HG02763 (cell line): ENCODE results near the gene MORC3.
"Not testable (repeated sequence)": the region's sequence is repeated elsewhere in the genome, so short reads cannot be mapped to it uniquely, and the experiment has no call there.

ENCODE experiments used
- ATAC-seq: cut with Tn5 transposase; IDR thresholded peaks from one replicate; pipeline ENCODE4 v1.9.1; 2021; ENCODE audit warnings: mild to moderate bottlenecking, moderate library complexity; ENCODE audit not compliant: unreplicated experiment

The MORC3 gene

DNA sequence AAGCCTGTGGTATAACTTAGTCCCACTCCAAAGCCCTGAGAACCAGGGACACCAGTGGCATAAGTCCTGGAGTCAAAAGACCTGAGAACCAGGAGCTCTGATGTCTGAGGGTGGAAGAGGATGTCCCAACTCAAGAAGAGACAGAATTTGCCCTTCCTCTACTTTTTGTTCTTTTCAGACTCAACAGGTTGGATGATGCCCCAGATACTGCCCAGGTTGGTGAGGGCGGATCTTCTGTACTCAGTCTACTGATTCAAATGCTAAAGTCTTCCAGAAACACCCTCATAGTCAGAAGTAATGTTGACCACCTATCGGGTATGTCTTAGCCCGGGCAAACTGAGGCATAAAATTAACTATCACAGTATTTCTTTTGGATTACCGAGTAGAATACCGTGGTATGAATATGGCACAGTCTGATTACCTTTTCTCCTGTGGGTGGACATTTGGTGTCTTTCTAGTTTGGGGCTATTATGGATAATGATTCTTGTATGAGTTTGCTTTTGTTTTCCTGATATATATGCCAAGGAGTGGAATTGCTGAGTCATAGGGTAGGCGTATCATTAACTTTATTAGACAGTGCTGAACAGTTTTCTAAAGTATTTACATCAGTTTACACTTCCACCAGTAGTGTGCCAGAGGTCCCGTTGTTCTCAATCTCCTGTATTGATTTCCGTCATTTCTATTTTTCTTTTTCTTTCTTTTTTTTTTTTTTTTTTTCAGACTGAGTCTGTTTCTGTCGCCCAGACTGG lies 62.0 kb downstream of the MORC3 start:
- no peak for ATAC-seq

DNA sequence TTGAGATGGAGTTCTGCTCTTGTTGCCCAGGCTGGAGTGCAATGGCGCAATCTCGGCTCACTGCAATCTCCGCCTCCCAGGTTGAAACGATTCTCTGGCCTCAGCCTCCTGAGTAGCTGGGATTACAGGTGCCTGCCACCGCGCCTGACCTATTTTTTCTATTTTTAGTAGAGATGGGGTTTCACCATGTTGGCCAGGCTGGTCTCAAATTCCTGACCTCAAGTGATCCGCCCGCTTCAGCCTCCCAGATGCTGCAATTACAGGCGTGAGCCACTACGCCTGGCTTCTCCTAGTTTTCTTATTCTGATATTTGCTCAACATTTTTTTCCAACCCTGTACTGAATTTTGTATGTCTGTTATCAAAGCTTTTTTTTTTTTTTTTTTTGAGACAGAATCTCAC lies 62.7 kb downstream of the MORC3 start:
- not testable (repeated sequence) for ATAC-seq

DNA sequence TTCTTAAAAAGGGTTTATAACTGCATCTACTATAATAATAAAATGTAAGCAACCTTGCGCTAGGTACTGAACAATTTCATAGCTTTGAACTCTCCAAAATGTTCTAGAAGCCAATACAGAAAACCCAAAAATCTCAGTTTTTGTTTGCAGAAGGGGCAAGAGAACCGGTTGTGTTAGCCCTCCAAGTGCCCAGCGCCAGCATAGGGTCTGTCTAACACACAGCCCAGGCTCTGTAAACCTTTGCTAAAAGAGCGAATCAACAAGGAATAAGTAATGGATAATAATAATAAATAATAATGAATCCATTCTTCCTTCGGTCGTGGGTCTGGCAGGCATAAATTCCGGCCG lies 64.9 kb downstream of the MORC3 start:
- ATAC-seq = no peak

DNA sequence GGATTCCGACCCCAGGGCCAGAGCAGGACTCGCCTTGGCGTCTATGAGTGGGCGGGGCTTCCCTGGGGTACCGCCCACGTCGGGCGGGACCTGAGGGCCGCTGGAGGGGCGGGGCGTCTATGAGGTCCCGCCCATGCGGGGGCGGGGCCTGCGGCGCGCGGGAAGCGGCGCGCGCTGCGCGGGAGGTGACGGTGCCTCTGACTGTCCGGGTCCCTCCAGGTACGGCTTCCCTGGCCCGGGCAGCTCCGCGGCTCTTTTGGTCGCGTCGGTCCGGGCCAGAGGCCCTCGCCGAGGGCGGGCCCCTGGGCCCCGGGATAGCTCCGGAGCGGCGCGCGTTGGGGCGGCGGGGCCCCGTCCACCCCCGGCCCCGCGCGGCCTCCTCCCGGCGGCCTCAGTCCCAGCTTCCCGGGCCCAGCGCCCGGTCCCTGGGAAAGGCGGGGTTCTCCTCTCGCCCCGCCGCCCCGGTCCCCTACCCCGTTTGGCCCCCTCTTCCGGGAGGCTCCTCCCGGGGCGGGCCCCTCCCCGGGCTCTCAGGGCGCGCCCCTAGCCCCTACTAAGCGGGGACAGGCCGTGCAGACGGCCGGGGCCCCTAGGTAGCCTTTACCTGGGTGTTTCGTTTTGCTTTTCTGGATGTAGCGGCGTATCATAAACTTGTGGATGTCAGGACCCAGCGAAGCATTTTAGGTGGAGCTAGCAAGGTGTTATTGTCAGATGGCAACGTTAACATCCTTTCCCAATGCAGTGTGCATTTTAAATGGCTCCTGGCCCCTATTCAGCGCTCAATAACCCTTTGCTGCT lies 65.4 kb downstream of the MORC3 start, which contains the start of gene CHAF1B:
Gene CHAF1B (plus strand): TSS at position 160 of the 798 bp plus-strand sequence. CDS start 745 bp downstream, outside the sequence.
- peak; percentile 87 for ATAC-seq

DNA sequence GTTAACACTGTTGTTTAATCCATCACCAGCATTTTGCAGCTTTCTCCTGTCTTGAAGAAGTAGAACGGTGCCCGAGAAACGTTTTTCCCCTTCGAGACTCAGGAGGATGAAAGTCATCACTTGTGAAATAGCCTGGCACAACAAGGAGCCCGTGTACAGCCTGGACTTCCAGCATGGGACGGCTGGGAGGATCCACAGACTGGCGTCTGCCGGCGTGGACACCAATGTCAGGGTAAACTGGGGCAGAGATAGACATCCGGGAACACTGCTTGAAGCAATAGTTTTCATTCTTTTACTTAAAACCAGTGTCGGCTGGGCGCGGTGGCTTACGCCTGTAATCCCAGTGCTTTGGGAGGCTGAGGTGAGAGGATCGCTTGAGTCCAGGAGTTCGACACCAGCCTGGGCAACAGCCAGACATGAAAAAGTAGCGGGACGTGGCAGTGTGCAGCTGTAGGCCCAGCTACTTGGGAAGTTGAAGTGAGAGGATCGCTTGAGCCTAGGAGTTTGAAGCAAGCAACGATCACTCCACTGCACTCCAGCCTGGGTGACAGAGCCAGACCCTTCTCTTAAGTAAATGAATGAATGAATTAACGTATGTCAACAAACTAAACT lies 66.1 kb downstream of the MORC3 start:
- ATAC-seq = no peak

DNA sequence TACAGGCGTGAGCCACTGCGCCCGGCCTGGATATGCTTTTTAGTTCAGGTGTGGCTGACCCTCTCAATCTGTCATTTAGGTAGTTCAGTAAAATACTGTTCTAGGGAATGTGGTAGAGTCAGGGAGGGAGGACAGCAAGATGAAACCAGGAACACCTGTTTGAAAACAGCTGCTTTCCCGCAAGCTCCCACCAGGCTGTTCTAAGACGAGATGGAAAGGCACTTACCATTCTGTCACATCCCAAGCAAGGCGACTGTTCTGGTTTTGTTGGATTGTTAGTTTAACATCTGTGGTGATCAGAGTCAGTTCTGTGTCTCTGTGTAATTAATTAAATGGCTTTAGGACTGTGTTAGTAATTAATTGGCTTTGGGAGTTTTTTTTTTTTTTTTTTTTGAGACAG lies 68.1 kb downstream of the MORC3 start:
- no peak for ATAC-seq

DNA sequence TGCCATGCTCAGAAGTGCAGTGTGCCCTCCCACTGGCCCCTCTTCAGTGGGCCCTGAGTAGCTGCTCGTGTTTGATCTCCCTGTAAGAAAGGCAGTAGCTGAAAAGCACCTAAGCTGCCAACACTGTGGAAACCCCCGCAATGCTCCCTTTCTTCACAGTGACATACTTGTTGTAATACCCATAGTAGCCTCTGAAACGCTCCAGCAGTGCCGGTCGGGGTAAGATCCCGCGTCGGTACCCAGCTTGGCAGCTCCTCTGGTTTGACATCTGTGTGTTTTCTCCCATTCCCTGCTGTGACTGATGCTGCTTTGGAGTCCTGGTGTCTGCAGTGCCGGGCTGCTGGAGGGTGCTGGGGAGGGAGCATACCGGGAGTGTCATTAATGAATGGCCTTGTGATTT lies 68.8 kb downstream of the MORC3 start:
- no peak for ATAC-seq

DNA sequence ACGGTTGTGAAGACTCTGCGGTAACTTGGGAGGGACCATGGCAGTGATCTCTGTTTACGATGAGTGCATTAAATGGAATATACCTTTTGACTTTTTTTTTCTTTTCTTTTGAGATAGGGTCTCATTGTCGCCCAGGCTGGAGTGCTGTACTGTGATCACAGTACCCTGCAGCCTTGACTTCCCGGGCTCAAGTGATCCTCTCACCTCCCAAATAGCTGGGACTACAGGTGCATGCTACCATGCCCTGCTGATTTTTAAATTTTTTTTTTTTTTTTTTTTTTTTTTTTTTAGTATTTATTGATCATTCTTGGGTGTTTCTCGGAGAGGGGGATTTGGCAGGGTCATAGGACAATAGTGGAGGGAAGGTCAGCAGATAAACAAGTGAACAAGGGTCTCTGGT lies 71.7 kb downstream of the MORC3 start:
- not testable (repeated sequence) for ATAC-seq

DNA sequence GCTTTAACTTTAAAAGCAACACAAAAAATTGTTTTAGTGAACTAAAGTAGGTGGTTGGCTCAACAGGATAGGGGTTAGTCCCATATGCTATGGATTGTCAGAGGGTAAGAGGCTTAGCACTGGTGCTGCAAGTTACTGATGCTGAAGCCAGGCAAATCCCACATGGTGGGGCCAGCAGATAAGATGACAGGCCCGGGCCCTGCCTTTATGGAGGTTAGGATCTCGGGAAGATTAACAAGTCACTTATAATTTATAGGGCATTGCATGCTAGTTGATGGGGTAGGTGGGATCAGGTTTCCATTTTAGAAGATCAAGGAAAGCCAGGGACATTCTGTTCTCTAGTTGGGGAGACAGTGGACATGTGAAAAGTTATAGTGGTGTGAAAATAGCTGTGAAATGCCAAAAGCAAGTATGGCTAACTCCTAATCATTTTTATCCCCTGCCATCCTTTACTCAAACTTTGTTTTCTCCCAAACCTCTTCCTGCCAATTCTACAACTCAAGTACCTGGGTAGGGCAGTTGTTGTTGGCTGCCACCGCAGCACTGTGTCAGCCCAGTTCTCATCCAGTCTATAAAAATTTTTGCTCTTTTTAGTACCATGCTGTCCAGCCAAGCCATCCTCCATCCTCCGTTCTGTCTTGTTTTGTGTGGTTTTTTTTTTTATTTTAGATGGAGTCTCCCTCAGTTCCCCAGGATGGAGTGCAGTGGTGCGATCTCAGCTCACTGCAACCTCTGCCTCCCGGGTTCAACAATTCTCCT lies 75.5 kb downstream of the MORC3 start:
- no peak for ATAC-seq

DNA sequence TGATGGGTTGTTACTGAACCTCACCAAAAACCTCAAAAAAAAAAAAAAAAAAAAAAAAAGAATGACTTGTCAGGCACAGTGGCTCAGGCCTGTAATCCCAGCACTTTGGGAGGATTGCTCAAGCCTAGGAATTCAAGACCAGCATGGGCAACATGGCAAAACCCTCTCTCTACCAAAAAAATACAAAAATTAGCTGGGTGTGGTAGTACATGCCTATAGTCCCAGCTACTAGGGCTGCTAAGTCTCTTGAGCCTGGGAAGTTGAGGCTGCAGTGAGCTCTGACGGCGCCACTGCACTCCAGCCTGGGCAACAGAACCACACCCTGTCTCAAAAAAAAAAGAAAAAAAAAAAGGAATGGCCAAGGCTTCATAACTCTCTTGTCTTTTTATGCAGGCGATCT lies 76.3 kb downstream of the MORC3 start:
- no peak for ATAC-seq

DNA sequence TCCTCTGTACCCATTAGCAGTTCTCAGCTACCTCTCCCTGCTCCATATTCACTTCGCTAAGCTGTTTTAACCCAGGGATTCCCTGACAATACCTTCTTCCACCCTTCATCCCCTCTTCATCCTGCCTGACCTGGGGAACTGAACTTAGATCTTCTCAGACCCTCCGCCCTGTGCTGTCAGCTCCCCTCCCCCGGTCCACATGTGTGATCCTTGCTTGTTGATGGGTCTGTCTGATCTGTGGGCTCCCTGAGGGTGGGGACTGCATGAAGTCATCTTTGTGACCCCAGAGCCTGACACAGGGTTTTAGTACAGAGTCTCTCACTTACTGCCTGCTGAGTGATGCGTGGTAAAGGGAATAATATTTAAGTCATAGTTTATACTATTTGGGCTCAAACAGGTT lies 77.0 kb downstream of the MORC3 start:
- no peak for ATAC-seq

DNA sequence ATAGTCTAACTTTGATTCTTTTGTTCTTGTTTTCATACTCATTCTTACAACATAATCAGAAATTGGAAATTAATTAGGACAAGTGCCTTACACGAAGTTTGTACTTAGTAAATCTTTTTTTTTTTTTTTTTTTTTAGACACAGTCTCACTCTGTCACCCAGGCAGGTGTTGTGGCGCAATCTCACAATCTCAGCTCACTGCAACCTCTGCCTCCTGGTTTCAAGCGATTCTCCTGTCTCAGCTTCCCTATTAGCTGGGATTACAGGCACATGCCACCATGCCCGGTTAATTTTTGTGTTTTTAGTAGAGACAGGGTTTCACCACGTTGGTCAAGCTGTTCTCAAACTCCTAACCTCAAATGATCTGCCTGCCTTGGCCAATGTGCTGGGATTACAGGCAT lies 77.6 kb downstream of the MORC3 start:
- ATAC-seq = no peak

DNA sequence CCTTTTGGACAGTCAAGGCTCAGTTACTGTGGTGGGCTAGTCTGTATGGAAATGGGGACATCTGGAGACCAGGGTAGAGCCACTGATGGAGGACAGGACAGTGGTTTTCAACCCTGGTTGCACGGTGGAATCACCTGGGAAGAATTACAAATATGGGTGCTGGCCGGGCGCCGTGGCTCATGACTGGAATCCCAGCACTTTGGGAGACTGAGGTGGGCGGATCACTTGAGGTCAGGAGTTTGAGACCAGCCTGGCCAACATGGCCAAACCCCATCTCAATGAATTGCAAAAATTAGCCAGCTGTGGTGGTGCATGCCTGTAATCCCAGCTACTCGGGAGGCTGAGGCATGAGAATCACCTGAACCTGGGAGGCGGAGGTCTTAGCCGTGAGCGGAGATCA lies 79.7 kb downstream of the MORC3 start:
- ATAC-seq = not testable (repeated sequence)

DNA sequence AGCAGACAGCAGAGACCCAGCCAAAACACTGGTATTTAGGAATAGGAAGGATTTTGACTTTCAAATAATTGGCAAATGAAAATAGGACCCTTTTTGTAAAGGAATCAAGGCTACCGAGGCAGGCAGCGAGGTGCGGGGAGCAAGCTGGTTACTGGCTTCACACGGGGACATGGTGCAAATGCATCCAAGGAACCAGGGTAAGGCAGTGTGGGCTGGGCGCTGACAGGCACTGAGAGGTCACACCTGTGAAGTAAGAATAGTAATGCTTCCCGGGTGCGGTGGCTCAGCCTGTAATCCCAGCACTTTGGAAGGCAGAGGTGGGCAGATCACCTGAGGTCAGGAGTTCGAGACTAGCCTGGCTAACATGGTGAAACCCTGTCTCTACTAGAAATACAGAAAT lies 80.7 kb downstream of the MORC3 start:
- no peak for ATAC-seq

DNA sequence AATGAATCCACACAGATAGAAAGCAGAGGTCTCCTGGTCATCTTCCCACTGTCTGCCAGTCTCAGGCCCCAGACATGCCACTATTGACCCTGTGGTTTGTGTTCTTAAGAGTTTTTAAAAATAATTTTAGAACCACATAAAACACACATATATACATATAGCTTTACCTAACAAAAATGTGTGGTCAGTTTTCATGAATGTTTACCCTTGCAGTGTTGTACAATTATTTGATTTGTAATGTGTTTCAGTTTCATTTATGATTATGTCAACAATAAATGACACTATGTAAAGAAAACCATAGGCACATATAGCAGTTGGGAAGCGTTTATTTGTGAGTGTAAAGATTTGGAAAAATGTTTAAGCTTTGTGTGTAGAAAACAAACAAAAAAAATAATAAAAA lies 82.3 kb downstream of the MORC3 start:
- no peak for ATAC-seq

DNA sequence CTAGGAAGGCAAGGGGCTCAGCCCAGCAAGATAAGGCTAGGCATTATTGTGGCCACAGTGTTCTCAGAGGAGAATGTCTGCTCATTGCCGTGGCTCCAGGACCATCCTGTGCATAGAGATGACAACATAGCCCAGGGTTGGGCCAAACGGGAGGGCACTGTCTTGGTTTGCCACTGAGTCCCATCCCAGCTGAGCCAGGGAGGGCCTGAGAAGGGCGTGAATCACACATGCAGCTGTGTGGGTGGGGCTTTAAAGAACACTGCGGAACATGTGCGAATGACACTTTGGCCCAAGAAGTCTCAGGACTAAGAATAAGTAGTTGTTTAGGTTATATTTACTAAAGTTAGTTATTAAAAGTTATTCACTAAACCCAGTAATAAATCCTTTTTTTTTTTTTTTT lies 83.7 kb downstream of the MORC3 start:
- ATAC-seq = no peak

DNA sequence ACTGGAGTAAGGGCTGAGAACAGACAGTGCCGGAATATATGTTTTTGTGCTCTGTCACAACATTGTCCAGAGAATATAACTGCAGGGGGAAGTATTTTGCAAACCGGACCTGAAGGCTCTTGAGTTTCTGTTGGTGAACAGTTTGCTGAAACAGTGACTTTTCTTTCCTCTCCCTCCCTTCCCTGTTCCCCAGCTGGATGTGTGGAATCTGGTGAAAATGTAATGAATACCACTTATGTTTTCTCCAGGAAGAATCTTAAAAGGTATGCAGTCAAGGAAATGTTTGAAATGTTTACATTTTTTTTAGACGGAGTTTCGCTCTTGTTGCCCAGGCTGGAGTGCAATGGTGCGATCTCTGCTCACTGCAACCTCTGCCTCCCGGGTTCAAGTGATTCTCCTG lies 88.6 kb downstream of the MORC3 start:
- ATAC-seq = no peak

DNA sequence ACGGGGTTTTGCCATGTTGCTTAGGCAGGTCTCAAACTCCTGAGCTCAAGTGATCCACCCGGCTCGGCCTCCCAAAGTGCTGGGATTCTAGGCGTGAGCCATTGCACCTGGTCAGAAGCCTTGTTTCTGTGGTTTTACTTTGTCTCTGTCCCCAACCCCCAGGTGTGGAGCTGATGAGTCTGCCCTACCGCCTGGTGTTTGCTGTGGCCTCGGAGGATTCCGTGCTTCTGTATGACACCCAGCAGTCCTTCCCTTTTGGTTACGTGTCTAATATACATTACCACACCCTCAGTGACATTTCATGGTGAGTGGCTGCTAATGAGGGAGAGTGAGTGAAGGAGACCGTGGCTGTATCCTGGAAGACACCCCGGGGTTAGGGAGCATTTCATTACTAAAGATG lies 91.3 kb downstream of the MORC3 start:
- no peak for ATAC-seq

DNA sequence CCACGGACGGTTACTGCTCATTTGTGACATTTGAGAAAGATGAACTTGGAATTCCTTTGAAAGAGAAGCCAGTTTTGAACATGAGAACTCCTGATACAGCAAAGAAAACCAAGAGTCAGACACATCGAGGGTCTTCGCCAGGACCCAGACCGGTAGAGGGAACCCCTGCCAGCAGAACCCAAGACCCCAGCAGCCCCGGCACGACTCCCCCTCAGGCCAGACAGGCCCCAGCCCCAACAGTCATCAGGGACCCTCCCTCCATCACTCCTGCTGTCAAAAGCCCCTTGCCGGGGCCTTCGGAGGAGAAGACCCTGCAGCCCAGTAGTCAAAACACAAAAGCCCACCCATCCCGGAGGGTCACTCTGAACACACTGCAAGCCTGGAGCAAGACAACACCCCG lies 92.9 kb downstream of the MORC3 start:
- no peak for ATAC-seq

DNA sequence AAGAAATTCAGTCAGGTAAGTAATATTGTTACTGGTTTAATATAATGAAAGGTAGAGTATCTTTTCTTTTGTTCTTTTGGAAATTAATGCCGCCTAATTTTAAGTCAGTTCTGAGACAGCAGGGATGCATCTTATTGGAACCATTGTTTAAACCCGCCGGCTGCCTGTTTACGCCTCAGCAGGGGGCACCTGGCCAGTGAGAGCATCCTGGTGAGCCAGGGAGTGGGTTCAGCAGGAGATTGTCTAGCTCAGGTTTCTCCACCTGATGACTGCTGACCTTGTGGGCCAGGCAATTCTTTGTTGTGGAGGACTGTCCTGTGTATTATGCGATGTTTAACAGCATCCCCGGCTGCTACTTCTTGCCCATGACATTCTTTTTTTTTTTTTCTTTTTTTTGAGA lies 95.4 kb downstream of the MORC3 start:
- ATAC-seq = no peak

DNA sequence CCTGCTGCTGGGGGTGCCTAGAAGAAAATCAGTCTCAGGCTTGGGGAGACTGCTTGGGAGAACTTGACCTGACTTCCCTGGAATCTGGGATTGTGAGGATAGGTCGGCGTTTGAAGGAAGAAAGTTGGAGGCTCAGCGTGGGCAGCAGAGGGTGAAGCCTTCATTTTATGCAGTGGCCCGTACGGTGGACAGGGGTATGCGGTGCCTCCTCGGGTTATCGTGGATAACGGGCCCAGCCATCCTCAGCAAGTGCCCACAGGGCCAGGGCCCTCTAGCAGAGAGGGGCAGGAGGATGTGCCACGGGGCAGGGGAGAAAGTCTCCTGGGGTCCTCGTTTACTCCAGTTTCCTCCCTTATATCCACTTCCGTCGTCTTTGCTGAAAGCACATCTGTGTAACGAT lies 99.2 kb downstream of the MORC3 start:
- ATAC-seq = no peak
